GM12874 (cell line): ENCODE measurements around the gene GRAMD4.

Source experiments
- TF ChIP-seq, protein P1 (sequence below): IDR thresholded peaks from 2 replicates; pipeline ENCODE4 v1.5.1; 2011; ENCODE audit warnings: low read depth, mild to moderate bottlenecking, control low read depth, low read length, moderate library complexity; ENCODE audit not compliant: insufficient read depth

The GRAMD4 gene

DNA sequence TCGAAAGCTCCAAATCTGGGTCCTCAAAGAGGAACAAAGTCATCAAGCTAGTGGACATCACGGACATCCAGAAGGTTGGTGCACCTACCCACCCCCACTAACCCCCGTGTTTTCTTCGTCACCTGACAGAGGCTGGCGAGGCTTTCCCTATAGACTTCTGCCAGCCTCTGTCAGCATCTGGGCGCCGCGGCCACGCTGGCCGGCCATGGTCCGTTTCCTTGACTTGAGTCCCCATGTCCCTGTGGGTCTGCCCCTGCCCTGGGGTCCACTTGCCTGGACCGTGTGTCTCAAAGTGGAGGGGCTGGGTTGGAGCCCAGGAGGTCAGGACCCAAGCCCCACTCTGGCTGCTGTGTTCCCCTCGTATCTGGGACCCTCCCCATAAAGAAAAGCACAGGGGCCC, 55.3 kb downstream of the GRAMD4 start:
- TF ChIP-seq, protein P1, sequence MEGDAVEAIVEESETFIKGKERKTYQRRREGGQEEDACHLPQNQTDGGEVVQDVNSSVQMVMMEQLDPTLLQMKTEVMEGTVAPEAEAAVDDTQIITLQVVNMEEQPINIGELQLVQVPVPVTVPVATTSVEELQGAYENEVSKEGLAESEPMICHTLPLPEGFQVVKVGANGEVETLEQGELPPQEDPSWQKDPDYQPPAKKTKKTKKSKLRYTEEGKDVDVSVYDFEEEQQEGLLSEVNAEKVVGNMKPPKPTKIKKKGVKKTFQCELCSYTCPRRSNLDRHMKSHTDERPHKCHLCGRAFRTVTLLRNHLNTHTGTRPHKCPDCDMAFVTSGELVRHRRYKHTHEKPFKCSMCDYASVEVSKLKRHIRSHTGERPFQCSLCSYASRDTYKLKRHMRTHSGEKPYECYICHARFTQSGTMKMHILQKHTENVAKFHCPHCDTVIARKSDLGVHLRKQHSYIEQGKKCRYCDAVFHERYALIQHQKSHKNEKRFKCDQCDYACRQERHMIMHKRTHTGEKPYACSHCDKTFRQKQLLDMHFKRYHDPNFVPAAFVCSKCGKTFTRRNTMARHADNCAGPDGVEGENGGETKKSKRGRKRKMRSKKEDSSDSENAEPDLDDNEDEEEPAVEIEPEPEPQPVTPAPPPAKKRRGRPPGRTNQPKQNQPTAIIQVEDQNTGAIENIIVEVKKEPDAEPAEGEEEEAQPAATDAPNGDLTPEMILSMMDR = no peak

DNA sequence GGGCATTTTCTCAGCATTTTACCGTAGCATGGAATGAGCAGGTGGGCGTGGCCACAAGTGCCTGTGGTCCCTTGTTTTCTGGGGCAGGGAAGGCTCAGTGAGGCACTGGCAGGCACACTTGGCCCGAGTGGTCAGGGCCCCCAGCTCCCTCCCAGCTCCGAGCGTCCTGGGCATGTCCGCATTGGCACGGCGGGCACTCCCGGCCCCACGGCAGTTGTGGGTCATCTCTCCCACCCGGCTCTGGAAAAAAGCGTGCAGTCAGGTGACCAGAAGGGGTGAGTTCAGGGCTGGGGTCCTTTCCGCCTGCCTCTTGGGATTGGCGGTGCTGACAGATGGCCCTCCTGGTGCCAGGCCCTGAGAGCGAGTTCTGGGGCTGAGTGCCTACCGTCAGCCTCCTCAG, 55.8 kb downstream of the GRAMD4 start:
- TF ChIP-seq, protein P1 = no peak

DNA sequence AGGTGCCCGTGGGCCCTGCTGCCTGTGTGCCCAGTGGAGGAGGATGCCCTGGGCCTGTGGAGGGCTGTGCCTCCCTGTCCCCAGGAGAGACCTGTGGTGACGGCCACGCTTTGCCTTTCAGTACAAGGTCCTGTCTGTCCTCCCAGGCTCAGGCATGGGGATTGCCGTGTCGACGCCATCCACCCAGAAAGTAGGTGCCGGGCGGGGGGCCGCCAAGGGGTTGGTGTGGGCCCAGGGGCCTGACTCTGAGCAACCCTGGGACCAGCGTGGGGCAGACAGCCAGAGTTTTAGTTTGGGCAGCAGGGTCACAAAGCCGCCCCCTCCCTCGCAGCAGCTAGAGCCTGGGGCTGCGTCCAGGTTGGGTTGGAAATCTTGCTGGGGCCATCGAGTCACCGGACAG, 56.3 kb downstream of the GRAMD4 start:
- TF ChIP-seq, protein P1 = no peak

DNA sequence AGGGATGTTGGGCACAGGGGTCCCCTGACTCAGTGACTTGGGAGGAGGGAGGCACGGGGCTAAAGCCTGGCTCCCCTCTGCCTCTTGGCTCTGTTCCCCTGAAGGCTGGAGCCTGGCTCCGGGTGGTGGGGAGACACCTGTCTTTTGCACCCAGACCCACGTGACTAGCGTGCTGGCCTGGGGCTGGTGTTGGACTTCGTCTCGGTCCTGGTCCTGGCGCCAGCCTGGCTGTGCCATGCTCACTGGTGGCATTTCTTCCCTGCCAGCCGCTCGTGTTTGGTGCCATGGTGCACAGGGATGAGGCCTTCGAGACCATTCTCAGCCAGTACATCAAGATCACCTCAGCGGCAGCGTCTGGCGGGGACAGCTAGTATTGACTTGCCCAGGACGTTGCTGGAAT, 56.7 kb downstream of the GRAMD4 start:
- TF ChIP-seq, protein P1 = no peak

DNA sequence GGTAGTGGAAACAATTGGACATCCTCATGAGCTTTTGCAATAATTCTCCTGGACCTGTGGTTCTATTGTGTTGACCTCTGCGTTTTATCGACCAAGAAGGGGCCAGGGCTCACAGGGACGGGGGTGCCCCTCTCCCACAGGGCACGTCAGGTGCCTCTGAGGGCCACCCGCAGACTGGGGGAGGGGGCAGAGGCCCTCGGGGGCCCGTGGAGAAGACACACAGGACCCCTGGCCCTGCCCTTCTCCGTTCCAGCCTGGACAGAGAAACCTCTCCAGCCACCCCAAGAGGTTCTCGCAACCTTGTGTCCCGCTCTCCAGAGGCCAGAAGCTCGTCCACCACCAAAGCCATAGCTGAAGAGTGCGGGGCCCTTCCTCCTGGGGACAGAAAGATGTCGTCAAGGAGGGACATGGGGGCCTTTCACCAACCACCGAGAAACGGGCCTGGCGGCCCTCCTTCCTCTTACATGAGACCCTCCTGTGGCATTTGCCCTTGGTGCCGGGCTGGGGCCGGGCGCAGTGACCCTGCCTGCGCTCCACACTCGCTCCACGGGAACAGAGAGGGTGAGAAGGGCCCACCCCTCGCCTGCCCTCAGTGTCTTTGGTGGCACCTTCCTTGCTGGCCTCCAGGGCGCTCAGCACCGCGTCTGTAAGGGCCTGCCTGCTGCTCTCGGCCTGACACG, 57.3 kb downstream of the GRAMD4 start:
- TF ChIP-seq, protein P1 = no peak

DNA sequence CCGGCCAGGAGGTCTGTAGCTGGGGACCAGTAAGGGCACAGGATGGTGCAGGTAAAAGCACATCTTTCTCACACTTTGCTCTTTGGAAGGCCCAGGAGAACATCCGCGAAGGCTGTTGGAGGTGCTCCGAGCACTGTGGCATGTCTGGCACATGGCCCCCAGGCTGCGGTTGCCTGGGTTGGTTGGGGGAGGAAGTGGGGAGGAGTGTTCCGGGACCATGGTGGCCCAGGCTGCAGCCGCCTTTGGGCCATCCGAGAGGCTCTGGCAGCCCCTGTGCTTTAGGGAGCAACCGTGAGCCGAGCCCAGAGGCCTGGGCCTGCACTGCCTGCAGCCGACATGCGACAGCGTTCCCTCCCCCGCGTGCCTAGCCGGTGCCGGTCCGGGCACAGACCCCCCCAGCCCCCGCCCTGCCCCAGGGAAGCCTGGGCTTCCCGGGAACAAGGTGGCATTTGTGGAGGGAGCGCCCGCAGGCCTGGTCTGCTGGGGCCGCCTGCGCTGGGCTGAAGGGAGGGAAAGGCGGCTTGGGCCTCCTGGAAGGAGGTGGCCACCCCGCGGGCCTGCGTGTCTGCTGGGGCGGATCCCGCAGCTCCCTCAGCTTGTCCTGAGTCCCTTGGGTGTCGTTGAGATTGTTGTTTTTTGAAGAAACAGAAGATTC, 57.9 kb downstream of the GRAMD4 start:
- TF ChIP-seq, protein P1 = no peak

DNA sequence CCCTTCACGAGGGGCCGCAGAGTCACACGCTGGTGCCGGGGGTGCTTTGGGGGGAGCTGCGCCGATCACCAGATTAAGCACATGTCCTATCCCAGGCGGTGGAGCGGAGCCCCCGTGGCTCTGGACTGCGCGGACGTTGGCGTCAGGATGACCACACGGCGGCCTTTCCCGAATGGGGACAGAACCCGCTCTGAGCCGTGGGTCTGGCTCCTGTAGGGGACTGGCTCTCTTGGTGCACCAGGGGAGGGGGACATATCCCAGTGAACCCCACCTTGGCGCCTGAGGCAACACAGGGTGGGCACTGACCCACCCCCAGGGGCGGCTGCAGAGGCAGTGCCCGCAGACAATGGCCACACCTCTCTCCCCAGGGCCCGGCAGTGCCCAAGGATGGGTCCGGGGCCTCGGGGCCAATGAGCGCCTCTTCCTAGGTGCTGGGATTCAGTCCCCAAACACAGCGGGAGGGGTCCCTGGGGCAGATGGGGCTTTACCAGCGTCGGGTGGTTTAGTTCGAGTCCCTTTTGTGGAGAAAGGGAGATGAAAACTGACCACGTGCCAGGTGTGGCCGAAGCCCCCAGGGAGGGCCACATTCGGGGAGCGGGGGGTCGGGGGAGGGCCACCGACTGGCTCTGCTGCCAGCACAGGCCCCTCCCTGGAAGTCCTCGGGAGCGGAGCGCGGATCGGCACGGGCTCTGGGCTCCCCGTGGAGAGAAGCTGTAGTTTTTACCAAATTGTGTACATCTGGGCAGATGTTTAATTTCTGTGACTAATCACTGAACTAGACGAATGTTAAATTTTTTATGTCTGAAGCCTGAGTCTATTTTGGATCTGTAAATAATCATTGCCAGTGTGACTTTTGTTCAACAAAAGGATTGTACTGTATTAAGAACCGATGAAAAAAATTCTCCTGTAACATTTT, 58.9 kb downstream of the GRAMD4 start:
- TF ChIP-seq, protein P1 = no peak
